CD1c-positive myeloid dendritic cell (primary cell): ENCODE measurements around the gene KRT5.
A peak's percentile ranks its signal among the peaks of the same experiment; 100 is the strongest.
"Not testable (repeated sequence)": the region's sequence is repeated elsewhere in the genome, so short reads cannot be mapped to it uniquely, and the experiment has no call there.

ENCODE experiments used
- DNase-seq: peaks from one replicate; pipeline ENCODE4 v3.0.0-alpha.2; 2016; ENCODE audit errors: extremely low spot score

Gene KRT5

DNA sequence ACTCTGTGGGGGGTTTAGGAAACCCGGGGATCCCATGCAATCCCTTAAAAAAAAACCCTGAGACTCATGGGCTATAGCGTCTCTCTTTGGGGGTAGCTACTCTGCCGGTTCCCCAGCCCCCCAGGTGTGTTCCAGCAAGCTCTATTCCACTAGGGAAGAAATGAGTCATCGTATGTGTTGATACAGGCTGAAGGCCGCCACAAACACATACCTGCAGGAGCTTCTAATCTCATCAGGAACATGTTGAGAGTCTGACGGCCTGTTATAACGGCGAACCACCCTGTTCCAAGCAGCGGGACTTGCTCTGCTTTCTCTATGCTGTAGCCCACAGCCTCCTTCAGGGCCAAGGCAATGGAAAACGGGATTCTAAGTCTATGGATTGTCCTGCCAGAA lies 977 bp upstream of the KRT5 start:
- no peak for DNase-seq

DNA sequence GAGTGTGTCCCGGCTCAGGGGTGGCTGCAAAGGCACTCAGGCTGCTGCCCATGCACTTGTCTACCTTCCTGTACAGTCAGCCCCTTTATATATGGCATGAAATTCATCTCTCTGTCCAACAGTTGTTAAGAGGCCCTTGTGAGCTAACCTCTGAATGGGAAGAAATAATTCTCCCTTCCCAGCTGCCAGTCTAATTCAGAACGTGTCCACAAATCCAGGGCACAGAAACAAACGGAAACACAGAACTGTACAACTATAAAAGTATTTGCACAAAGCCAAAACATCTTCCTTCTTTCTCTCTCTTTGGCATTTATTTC lies 849 bp downstream of the KRT5 start:
- DNase-seq: no peak

DNA sequence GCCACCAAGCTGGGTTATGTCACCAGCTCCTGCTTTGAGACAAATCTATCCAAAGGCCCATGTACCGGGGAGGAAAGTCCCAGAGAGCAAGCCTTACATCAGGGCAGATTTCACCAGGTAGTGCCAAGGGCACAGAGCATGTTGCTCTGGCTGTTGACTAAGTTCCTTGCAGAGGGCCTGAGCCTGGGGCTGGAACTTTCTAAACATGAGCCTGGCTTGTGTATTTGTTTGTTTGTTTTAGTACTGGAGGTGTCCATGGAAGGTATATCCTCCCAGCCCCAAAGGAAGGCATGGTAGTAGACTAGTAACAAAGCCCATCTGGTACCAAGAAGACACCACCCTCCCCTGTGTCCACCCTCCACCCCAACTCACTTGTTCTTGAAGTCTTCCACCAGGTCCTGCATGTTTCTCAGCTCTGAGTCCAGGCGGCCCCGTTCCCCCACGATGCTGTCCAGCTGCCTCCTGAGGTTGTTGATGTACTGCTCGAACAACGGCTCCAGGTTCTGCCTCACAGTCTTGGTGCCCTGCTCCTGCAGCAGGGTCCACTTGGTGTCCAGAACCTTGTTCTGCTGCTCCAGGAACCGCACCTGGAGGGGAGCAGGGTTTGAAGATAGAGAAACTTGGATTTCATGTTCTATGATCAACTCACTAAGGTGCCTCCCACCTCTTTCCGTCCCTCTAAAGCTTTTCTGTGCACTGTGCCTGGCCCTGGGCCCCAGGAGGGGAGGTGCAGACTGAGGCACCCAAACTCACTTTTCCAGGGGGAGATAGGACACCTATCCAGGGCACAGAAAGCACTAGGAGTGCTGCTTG lies 1.4 kb downstream of the KRT5 start:
- DNase-seq: no peak

GRCh38 chr12:52517888-52518287 lies 2.3 kb downstream of the KRT5 start:
- no peak for DNase-seq

DNA sequence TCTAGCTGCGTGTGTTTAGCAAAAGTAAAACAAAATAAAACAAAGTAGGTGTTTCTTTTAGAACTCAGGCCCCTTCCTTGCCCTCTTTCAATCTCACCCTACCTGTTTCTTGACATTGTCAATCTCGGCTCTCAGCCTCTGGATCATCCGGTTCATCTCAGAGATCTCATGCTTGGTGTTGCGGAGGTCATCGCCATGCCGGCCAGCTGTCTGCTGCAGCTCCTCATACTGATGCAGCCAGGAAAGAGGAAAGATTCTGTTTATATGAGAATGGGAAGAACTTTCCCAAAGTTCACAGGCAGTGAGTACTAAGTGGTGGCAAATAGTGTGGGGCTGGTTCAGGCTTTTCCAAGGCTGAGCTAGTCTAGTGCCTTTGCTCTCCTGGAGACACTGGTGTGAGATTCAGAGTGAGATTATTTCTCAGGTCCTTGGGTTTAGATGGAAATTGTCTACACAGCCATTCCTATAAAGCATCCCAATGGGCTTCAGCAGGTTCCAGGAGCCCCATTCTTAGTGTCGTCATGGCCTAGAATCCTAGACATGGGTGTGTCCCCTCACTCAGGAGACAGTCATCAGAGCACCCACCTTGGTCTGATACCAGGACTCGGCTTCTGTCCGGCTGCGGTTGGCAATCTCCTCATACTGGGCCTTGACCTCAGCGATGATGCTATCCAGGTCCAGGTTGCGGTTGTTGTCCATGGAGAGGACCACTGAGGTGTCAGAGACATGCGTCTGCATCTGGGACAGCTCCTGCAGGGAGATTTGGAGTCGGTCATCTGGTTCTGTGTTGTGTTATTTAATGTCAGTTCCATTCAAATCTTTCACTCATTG lies 3.0 kb downstream of the KRT5 start:
- DNase-seq: no peak

DNA sequence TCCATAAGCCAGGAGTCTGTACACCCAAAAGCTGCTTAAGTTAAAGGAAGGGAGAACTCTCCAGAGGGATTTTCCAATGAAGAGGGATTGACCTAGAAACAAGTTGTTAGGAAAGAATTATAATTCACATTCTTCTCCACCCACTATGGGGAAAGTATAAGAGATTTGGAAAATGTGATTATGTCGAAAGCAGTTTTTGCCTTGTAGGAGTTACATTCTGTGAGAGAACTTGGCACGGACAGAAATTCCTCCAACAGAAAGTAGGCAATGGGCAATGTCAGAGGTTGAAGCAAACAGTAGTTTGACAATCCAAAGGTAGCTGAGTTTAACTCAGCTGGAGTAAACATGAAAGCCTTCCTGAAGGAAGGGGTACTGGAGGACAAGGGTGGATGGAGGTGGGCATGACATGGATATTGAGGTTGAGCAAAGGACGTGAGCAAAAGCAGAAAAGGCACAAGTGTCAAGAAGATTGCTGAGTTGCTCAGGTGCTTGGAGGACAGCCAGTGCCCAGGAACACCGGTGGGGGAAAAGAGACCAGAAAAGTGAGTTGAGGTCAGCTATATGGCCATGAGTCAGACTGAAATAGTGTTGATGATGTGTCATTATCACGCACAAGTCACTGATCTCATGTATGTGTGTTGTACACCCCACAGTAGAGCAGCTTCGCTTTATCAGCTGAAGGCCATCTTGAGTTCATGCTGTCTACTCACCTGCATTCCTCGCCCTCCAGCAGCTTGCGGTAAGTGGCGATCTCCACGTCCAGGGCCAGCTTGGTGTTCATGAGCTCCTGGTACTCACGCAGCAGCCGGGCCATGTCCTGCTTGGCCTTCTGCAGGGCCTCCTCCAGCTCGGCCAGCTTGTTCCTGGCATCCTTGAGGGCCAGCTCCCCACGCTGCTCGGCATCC lies 4.0 kb downstream of the KRT5 start:
- no peak for DNase-seq

GRCh38 chr12:52515319-52515646 lies 4.9 kb downstream of the KRT5 start:
- DNase-seq: no peak

DNA sequence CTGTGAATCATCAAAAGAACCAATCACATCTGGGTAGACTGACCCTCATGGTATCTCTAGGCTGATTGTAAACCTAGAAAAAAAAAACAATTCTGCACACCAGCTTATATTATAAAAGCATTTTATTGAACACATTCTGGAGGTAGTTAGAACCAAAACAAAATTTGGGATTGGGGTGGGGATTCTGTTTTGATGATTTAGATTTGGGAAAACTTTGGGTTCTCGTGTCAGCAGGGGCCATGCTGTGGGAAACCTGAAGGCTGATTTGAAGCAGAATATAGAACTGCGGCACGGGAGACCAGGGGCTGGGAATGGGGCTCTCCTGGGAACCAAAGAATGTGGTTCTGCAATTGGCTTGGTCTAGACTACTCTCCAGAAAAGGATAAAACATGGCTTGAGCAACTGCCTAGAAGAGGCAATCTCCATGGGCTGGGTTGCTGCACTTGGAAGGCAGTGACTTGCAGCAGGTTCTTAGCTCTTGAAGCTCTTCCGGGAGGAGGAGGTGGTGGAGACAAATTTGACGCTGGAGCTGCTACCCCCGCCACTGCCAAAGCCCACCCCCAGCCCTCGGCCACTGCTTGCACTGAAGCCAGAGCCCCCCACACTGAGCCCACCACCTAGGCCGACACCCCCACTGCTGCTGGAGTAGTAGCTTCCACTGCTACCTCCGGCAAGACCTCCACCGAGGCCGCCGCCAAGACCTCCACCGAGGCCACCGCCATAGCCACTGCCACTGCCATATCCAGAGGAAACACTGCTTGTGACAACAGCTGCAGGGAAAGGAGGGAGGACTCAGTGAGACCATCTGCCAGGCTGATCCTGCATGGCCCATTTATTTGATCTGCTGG lies 5.5 kb downstream of the KRT5 start:
- DNase-seq: no peak

DNA sequence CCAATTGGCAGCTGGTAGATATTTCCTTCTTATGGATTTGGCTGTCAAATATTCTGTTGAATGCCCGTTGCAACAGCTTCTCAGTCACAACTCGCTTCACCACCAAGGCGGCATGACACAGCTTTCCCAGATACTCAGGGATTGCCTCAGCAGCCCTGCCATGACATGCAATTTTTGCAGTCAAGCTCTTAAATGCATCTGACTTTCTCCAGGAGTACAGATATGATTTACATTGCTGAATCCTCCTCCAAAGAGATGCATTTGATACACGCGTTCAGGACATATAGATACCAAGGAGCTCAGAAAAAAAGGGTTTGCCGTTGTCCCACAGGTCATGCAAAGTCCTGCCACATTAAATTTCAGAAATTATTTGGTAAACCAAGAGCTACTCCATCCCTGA lies 6.5 kb downstream of the KRT5 start:
- no peak for DNase-seq

GRCh38 chr12:52508211-52508610 lies 12.0 kb downstream of the KRT5 start:
- DNase-seq: no peak

- peak; percentile 20 for DNase-seq
Observed at GRCh38 chr12:52506858-52507715, 13.1 kb downstream of the KRT5 start.

DNA sequence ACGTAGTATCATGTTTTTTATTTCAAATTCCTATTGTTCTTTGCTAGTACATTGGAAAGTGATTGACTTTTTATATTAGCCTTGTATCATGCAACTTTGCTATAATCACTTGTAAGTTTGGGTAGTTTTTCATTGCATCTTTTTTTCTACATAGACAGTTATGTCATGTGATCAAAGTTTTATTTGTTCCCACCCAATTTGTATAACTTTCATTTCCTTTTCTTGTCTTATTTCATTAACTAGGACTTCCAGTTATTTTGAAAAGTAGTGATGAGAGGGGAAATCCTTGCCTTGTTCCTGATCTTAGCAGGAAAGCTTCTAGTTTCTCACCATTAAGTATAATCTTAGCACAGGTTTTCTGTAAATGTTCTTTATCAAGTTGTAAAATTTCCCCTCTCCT lies 17.3 kb downstream of the KRT5 start:
- DNase-seq: no peak

- no peak for DNase-seq
Observed at GRCh38 chr12:52501490-52501889, 18.7 kb downstream of the KRT5 start.

GRCh38 chr12:52500574-52500973 lies 19.6 kb downstream of the KRT5 start:
- not testable (repeated sequence) for DNase-seq

GRCh38 chr12:52499806-52500560 lies 20.2 kb downstream of the KRT5 start:
- no peak for DNase-seq

GRCh38 chr12:52498946-52499345 lies 21.2 kb downstream of the KRT5 start:
- no peak for DNase-seq

- no peak for DNase-seq
Observed at GRCh38 chr12:52497975-52498374, 22.2 kb downstream of the KRT5 start.

- DNase-seq: no peak
Observed at GRCh38 chr12:52496590-52497071, 23.6 kb downstream of the KRT5 start.

GRCh38 chr12:52496054-52496453 lies 24.1 kb downstream of the KRT5 start:
- DNase-seq: no peak

- DNase-seq: no peak
Observed at GRCh38 chr12:52495389-52495788, 24.8 kb downstream of the KRT5 start.
